Mesenchymal stem cell (in vitro differentiated cells and primary cell): ENCODE measurements around the gene SNAP47.
A peak's percentile ranks its signal among the peaks of the same experiment; 100 is the strongest.

ENCODE experiments used
- DNase-seq: peaks from one replicate; pipeline ENCODE4 v3.0.0-alpha.2; 2013
- H2AFZ ChIP-seq: one replicate; pipeline ENCODE4 v1.6.1; 2013; ENCODE audit warnings: low read depth, mild to moderate bottlenecking, control low read depth, inconsistent platforms, low read length, moderate library complexity
- H2AK5ac ChIP-seq: 2 replicates; pipeline ENCODE4 v1.6.1; 2013; ENCODE audit warnings: low read length, moderate library complexity, mild to moderate bottlenecking, inconsistent platforms; ENCODE audit not compliant: severe bottlenecking
- H2BK120ac ChIP-seq: one replicate; pipeline ENCODE4 v1.6.1; 2013; ENCODE audit warnings: low read depth, mild to moderate bottlenecking, inconsistent platforms, low read length, moderate library complexity
- H2BK12ac ChIP-seq, 2 experiments: one replicate each; pipeline ENCODE4 v1.6.1; 2013; ENCODE audit warnings: inconsistent platforms in 2 of 2, low read length in 2 of 2, mild to moderate bottlenecking in 2 of 2, moderate library complexity in 2 of 2, control low read depth in 1 of 2
- H2BK15ac ChIP-seq: one replicate; pipeline ENCODE4 v1.6.1; 2013; ENCODE audit warnings: mild to moderate bottlenecking, low read depth, inconsistent platforms; ENCODE audit not compliant: poor library complexity, severe bottlenecking
- H2BK5ac ChIP-seq: 2 replicates; pipeline ENCODE4 v1.6.1; 2013; ENCODE audit warnings: low read depth, mild to moderate bottlenecking, low read length, control low read depth, inconsistent platforms; ENCODE audit not compliant: poor library complexity, severe bottlenecking
- H3K14ac ChIP-seq, 2 experiments: one replicate each; pipeline ENCODE4 v1.6.1; 2013; ENCODE audit warnings: inconsistent platforms in 2 of 2, low read length in 2 of 2, control low read depth in 1 of 2, mild to moderate bottlenecking in 1 of 2, moderate library complexity in 1 of 2
- H3K18ac ChIP-seq, 2 experiments: one replicate each; pipeline ENCODE4 v1.6.1; 2013; ENCODE audit warnings: inconsistent platforms in 2 of 2, low read length in 2 of 2, control low read depth in 1 of 2, low read depth in 1 of 2, mild to moderate bottlenecking in 1 of 2
- H3K23ac ChIP-seq, 2 experiments: one replicate each; pipeline ENCODE4 v1.6.1; 2013; ENCODE audit warnings: inconsistent platforms in 2 of 2, low read length in 2 of 2, mild to moderate bottlenecking in 2 of 2, moderate library complexity in 2 of 2, control low read depth in 1 of 2
- H3K27ac ChIP-seq: 2 replicates; pipeline ENCODE4 v1.5.1; 2013; ENCODE audit warnings: mild to moderate bottlenecking, moderate library complexity, low read length, control low read depth, inconsistent platforms; ENCODE audit not compliant: poor library complexity, severe bottlenecking
- H3K27me3 ChIP-seq, 2 experiments: 2 replicates each; pipeline versions ENCODE4 v1.6.1 to v1.7.0; 2013; ENCODE audit warnings: low read length in 2 of 2, mild to moderate bottlenecking in 2 of 2, moderate library complexity in 2 of 2, control low read depth in 1 of 2, inconsistent platforms in 1 of 2; ENCODE audit not compliant: control insufficient read depth in 1 of 2, insufficient read depth in 1 of 2
- H3K36me3 ChIP-seq, 2 experiments: 2 replicates each; pipeline versions ENCODE4 v1.6.1 to v1.7.0; 2013; ENCODE audit warnings: low read length in 2 of 2, control low read depth in 1 of 2, inconsistent platforms in 1 of 2, low read depth in 1 of 2, mild to moderate bottlenecking in 1 of 2; ENCODE audit not compliant: insufficient read depth in 2 of 2, control insufficient read depth in 1 of 2
- H3K4ac ChIP-seq, 2 experiments: one replicate each; pipeline ENCODE4 v1.6.1; 2013; ENCODE audit warnings: inconsistent platforms in 2 of 2, low read length in 2 of 2, mild to moderate bottlenecking in 2 of 2, moderate library complexity in 2 of 2, control low read depth in 1 of 2, low read depth in 1 of 2
- H3K4me1 ChIP-seq: 2 replicates; pipeline ENCODE4 v1.6.1; 2013; ENCODE audit warnings: low read depth, low read length, control low read depth; ENCODE audit not compliant: control insufficient read depth, insufficient read depth
- H3K4me2 ChIP-seq: 2 replicates; pipeline ENCODE4 v1.6.1; 2013; ENCODE audit warnings: low read length, mild to moderate bottlenecking, inconsistent platforms; ENCODE audit not compliant: poor library complexity, severe bottlenecking
- H3K4me3 ChIP-seq, 2 experiments: 2 replicates each; pipeline versions ENCODE4 v1.5.1 to v1.7.0; 2013; ENCODE audit warnings: low read length in 2 of 2, mild to moderate bottlenecking in 2 of 2, control low read depth in 1 of 2, low read depth in 1 of 2; ENCODE audit not compliant: insufficient read depth in 1 of 2
- H3K79me1 ChIP-seq: replicated peaks from 2 replicates; pipeline ENCODE4 v1.6.1; 2013; ENCODE audit warnings: mild to moderate bottlenecking, control low read depth, low read length, inconsistent platforms; ENCODE audit not compliant: poor library complexity, severe bottlenecking
- H3K9ac ChIP-seq: 2 replicates; pipeline ENCODE4 v1.7.0; 2013; ENCODE audit warnings: mild to moderate bottlenecking, low read length, moderate library complexity
- H3K9me3 ChIP-seq: 2 replicates; pipeline ENCODE4 v1.7.0; 2013; ENCODE audit warnings: mild to moderate bottlenecking, low read length; ENCODE audit not compliant: control insufficient read depth
- H4K8ac ChIP-seq: one replicate; pipeline ENCODE4 v1.6.1; 2013; ENCODE audit warnings: inconsistent platforms, mild to moderate bottlenecking, low read length, moderate library complexity
- H4K91ac ChIP-seq: one replicate; pipeline ENCODE4 v1.6.1; 2013; ENCODE audit warnings: mild to moderate bottlenecking, low read length, inconsistent platforms
- WGBS: methylation state at CpG from one replicate; pipeline ENCODE4 v1.1.7; 2013; ENCODE audit warnings: mixed read lengths; 5-methylcytosine and 5-hydroxymethylcytosine counted together

SNAP47 gene

DNA sequence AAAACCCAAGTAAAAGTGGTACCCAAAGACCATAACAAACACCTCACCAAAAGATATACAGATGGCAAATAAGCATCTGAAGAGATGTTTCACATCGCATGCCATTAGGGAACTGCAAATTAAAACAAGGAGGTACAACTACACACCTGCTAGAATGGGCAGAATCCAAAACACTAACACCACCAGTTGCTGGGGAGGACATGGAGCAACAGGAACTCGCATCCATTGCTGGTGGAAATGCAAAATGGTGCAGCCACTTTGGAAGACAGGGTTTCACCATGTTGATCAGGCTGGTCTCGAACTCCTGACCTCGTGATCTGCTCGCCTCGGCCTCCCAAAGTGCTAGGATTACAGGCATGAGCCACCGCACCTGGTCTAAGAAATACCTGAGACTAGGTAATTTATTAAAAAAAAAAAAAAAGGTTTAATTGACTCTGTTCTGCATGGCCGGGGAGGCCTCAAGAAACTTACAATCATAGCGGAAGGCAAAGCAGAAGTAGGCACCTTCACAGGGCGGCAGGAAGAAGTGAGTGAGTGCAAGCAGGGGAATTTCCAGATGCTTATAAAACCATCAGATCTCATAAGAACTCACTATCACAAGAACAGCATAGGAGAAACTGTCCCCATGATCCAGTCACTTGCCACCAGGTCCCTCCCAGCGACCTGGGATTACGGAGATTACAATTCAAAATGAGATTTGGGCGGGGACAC, 50.0 kb downstream of the SNAP47 start:
- H3K27me3 ChIP-seq, result peaks cover 0 to 18% of the 10 kb centered on the region in 2 experiments
- peaks cover 6 to 19% of the 10 kb centered on the region in 2 experiments for H3K36me3 ChIP-seq
- 96% methylated on average over 12 of the region's 13 CpGs for WGBS
- H2AK5ac ChIP-seq, result no peak overlapping the region
- H3K4me1 ChIP-seq, result peaks cover 22% of the 10 kb centered on the region
- no peak overlapping the region for H3K23ac ChIP-seq
- no peak overlapping the region for H2AFZ ChIP-seq
- no peak overlapping the region for H2BK15ac ChIP-seq
- H3K9ac ChIP-seq, result no peak overlapping the region
- no peaks in the 10 kb centered on the region for H3K9me3 ChIP-seq
- H4K8ac ChIP-seq, result no peak overlapping the region
- H2BK120ac ChIP-seq, result no peak overlapping the region
- H3K4me3 ChIP-seq, result no peak overlapping the region
- H2BK12ac ChIP-seq, result no peak overlapping the region
- no peak overlapping the region for H3K4me2 ChIP-seq
- no peak overlapping the region for H3K18ac ChIP-seq
- H2BK5ac ChIP-seq, result no peak overlapping the region
- no peak overlapping the region for H3K14ac ChIP-seq
- H3K79me1 ChIP-seq, result no peaks in the 10 kb centered on the region
- no peak overlapping the region for H4K91ac ChIP-seq
- no peak overlapping the region for H3K4ac ChIP-seq
- no peak overlapping the region for H3K27ac ChIP-seq
- no peak for DNase-seq

- Histone ChIP-seq H3K14ac (no peak overlapping the region), H2AFZ (no peak overlapping the region), H3K4ac (no peak overlapping the region), H2BK120ac (no peak overlapping the region), H4K91ac (no peak overlapping the region), H3K23ac (no peak overlapping the region), H3K18ac (no peak overlapping the region), H2AK5ac (no peak overlapping the region), H3K9me3 (no peaks in the 10 kb centered on the region), H2BK15ac (no peak overlapping the region), H3K4me1 (peaks cover 24% of the 10 kb centered on the region), H3K4me2 (no peak overlapping the region), H3K27me3 (peaks cover 0 to 18% of the 10 kb centered on the region in 2 experiments), H2BK12ac (no peak overlapping the region), H3K27ac (no peak overlapping the region), H2BK5ac (no peak overlapping the region), H3K9ac (no peak overlapping the region), H3K79me1 (no peaks in the 10 kb centered on the region), H3K36me3 (peaks cover 6 to 12% of the 10 kb centered on the region in 2 experiments), H3K4me3 (no peak overlapping the region), H4K8ac (no peak overlapping the region)
- 86% methylated on average over 19 of the region's 19 CpGs for WGBS
- DNase-seq, result no peak
Measured at GRCh38 chr1:227785805-227786671, 50.8 kb downstream of the SNAP47 start.

GRCh38 chr1:227786673-227787512, 51.7 kb downstream of the SNAP47 start:
- H3K18ac ChIP-seq, result no peak overlapping the region
- H2BK120ac ChIP-seq, result no peak overlapping the region
- no peak overlapping the region for H2BK12ac ChIP-seq
- H2AK5ac ChIP-seq, result peak overlapping the region; percentile 38
- H2AFZ ChIP-seq, result no peak overlapping the region
- no peak overlapping the region for H4K8ac ChIP-seq
- peaks cover 24% of the 10 kb centered on the region for H3K4me1 ChIP-seq
- no peak overlapping the region for H3K4ac ChIP-seq
- no peak overlapping the region for H3K14ac ChIP-seq
- DNase-seq, result no peak
- 81% methylated on average over 45 of the region's 45 CpGs for WGBS
- no peak overlapping the region for H3K23ac ChIP-seq
- H3K27me3 ChIP-seq, result peaks cover 0 to 18% of the 10 kb centered on the region in 2 experiments
- H2BK5ac ChIP-seq, result no peak overlapping the region
- H4K91ac ChIP-seq, result peak overlapping the region; percentile 52
- H3K27ac ChIP-seq, result no peak overlapping the region
- peak overlapping the region; percentile 99 for H3K4me2 ChIP-seq
- H3K36me3 ChIP-seq, result peaks cover 5 to 6% of the 10 kb centered on the region in 2 experiments
- H3K9me3 ChIP-seq, result no peaks in the 10 kb centered on the region
- no peaks in the 10 kb centered on the region for H3K79me1 ChIP-seq
- peak overlapping the region; percentile 86 for H3K9ac ChIP-seq
- no peak overlapping the region for H2BK15ac ChIP-seq
- H3K4me3 ChIP-seq, result peak overlapping the region; percentile 60 to 83
